HG03520 (cell line): ENCODE results near the gene ARMH1.

Experiments used
- ATAC-seq: cut with Tn5 transposase; IDR thresholded peaks from one replicate; pipeline ENCODE4 v1.9.1; 2021; ENCODE audit warnings: mild to moderate bottlenecking, moderate library complexity; ENCODE audit not compliant: unreplicated experiment

Gene ARMH1

DNA sequence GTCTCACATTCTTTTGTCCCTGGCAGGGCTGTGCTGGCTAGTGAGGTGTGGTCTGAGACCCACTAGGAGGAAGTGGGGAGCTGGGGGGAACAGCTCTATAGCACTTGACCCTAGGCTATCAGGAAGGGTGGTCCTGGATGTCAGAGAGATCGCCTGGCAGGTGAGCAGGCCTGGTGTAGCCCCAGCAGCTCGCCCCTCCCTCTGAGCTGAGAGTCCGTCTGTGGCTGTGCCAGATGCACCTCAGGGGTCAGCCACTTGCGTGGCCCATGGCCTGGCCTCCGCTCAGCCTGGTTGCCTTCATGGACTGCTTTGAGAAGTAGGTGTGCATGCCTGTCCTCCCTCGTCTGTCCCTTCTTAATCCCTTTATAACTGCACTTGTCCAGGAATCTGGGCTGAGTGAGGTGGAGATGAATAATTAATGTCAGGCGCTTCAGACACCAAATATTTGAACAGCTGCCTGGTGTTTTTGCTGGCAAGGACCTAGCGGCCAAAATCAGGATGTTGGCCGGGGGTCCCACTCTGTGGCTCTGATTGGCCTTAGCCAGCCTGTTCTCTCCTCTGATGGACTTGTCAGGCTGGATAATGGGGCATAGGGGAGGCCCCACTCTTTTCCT is 30.7 kb upstream of the ARMH1 start:
- no peak for ATAC-seq

- ATAC-seq, result no peak
These were observed 29.7 kb upstream of the ARMH1 start for GRCh38 chr1:44644806-44645205.

DNA sequence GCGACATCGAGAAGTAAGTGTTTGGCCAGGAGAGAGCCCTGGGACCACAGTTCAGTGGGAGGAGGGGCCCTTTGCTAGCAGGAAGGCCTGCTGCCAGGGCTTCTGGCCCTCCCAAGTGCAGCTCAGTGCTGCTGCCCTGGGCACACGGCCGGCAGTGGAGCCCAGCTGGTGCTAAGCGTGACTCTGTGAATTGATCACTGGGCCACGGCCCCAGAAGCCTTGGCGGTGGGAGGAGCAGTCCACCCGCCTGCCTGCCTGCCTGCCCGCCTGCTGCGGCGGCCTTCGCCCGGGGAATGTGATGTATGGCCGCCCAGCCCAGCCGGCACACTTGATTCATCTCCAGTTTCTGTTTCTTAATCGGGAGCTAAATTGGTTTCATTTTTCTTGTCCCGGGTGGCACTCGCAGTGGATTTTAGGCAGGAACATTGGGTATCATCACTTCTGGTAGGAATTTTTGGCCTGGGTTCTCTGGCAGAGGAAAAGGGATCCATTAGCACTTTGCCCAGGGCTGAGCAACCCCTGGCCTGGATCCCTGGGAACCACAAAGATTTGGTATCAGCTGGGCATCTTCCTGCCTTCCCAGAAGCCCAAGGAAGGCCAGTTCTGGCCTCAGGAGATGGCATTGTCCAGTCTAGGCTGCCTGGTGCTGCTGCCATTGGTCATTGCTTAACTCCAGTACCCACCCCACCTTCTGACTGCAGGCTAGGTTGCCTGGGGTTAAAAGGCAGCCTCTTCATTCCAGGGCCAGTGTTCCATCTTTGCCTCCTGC is 28.9 kb upstream of the ARMH1 start:
- ATAC-seq, result no peak

DNA sequence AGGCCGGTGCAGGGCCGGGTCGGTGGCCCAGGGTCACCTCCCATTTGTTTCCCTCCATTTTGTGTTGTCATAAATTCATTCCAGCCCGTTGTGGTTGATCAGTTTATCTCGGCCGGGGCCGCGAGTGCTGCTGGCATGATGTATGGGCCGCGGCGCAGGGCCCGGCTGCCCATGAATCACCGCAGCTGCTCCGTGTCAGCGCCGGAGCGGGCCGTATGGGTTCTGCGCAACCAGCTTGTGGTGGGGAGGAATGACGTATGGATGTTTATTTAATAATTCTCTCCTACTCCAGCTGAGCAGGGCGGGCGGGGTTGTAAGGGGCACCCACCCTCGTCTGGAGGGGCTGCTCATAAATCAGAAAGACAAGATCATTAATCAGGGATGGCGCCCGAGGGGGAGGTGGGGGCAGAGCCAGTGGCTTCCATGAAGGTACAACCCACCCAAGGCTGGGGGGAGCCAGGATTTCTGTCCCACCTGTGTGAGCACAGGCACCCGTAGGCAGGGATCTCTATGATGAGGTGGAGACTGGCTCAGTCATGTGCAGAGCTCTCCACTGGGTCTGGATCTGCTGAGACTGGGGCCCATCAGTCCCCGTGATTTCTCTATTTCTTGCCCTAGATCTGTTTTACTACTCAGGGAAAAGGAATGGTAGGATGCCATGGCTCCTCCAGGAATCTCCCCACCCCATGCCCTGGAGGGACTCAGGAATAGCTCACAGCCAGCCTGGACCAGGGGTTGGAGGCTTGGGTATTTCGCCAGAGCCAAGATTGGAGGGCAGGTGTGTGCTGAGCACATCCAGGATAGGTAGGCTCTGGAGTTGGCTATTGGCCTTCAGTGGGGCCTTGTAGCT is 28.0 kb upstream of the ARMH1 start:
- ATAC-seq, result no peak

- ATAC-seq, result no peak
These were observed 26.6 kb upstream of the ARMH1 start for GRCh38 chr1:44647896-44648295.

- no peak for ATAC-seq
These were observed 25.8 kb upstream of the ARMH1 start for GRCh38 chr1:44648529-44649250.

DNA sequence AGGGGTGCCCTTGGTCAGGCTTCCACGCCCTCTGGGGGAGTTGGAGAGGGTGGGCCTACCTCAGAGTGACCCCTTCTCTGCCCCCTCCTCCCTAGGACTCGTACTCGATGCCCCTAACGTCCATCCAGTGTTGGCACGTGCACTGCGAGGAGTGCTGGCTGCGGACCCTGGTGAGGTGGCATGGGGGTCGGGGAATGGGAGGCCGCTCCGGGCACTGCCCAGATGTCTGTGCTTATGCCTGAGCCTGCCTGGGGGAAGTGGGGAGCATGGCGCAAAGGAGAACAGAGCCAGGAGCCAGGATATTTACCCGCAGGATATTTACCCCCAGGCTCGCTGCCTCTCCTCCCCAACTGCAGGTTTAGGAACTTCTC is 24.7 kb upstream of the ARMH1 start:
- ATAC-seq, result no peak

DNA sequence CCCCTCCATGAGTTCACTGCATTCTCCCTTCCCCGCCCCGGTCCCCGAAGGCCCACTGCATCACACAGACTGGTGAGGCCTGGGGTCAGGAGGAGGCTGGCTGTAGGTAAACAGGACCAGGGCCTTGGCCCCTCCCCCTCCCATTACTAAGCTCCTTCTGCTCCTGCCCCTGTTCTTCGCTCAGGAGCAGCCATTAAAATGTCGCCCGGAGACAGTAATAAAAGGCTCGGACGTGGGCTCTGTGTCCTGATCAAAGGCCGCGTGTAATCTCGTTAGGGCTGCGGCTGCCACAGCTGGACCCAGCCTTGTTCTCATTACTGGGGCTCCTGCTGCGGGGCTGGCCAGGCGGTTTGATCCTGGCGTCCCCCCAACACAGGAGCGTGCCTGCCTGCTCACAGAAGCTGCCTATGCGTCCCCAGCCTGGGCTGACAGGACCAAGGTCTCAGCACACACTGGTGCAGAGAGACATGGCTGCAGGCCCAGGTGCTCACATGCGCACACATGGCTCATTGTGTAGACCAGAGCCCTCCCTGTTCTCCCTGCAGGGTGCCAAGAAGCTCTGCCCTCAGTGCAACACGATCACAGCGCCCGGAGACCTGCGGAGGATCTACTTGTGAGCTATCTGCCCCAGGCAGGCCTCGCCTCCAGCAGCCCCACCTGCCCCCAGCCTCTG is 24.2 kb upstream of the ARMH1 start:
- ATAC-seq, result no peak

GRCh38 chr1:44651069-44651468 is 23.4 kb upstream of the ARMH1 start:
- ATAC-seq, result no peak

GRCh38 chr1:44652445-44653106 is 21.9 kb upstream of the ARMH1 start:
- no peak for ATAC-seq

GRCh38 chr1:44653107-44653964 is 21.2 kb upstream of the ARMH1 start:
- no peak for ATAC-seq

DNA sequence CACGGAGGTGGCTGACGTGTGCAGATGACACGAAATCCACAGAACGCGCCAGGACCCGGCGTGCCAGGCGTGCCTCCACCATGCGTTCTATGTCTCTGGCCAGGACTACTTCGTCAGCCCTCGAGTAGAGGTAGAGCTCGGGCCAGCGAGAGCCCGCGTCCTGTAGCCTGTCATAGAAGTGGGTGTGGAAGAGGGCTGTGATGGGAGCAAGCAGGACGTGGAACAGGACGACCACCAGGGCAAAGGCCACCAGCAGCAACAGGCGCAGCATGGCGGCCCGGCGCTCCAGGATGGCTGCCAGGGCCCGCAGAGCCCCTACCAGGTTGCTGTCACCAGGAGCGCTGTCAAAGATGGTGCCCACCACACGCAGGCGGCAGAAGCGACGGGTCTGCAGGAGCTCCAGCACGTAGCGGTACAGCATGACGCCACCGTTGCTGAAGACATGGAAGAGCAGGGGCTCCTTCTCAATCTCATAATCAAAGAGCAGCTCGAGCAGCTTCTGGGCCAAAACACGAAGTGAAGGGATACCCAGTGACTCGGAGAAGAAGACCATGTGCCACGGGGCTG is 19.8 kb upstream of the ARMH1 start:
- ATAC-seq, result no peak

DNA sequence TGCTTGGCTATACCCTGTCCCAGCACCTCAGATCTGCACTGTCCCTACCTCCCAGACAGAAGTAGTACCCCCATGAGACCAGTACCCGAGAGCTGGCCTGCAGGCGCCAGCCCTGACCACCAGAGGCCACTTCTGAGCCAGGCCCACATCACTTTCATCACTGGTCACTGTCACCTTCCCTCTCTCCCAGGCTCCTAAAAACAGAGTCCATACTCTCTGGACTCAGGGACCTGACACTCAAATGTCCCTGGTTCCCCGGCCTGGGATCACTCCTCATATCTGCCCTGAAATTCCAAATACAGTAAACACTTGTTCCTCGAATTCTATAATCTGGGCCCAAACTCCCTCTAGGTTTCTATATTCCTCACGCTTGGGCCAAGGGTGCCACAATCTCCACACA is 18.9 kb upstream of the ARMH1 start:
- no peak for ATAC-seq

DNA sequence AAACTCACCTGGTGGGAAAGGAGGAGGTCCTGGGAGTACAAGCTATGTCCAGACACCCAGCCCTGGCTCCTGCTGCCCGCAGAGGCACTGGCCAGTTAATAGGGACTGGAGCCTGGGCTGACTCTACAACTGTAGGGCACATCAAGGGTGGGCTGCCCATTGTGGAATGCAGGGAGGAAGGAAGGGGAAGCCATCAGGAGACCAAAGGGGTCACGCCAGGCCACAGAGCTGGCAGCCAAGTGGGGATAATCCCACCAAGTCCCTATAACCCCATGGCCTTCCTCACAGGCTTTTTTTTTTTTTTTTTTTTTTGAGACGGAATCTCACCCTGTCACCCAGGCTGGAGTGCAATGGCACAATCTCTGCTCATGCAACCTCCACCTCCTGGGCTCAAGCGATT is 14.9 kb upstream of the ARMH1 start:
- no peak for ATAC-seq

DNA sequence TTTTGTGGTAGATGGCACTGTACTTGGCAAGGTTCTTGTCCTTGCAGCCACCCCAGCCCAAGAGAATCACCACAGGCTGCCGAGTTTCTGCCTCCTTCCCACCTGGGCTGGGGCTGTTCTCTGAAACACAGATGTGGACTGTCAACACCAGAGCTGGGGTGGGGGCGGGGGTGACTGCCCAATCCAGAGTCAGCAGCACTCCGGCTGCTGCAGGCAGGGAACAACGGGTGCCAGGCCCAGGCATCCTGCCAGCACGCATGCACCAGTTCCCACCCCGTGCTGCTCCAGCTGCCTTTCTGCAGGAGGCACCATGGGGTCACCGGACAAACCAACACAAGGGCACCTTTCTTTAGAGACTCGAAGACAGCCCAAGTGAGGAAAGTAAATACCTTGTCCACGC is 14.3 kb upstream of the ARMH1 start:
- no peak for ATAC-seq

DNA sequence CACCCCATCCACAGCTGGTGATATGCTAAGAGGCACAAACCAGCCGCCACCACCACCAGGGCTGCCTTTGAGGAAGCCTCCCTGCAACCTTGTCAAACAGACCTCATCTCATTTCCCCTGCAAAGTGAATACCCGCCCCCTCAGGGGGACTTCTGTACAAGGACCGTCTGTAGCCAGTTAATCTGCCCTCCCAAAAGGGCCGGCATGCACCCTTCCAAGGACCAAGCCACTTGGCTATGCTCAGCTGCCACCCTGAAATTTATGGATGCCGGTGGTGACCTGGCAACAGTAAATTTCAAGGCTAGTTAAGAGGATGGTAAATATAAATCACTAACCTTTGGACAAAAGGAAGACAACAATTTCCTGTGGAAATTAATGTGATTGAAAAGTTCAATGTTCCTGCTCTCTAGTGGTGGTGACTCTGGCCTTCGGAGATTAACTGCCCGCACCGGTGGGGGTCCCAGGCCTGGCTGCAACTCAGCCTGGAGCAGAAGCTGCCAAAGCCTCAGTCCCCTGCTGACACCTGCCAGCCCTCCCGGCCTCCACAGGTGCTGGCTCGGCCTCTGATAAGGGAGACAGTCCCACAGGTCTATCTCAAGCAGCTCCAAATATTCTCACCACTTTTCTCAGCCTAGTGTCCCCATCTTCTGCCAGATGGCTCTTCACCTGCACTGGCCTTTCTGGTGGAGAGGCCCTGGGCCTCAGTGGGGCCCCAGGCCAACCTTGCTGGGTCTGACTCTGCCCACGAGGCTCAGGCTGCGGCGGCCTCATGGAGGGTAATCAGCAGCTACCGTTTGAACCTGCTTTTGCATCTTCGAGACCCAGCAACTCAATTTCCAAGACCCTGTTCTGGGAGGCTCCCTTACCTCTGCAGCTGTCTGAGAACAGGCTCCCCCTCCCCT is 12.5 kb upstream of the ARMH1 start:
- no peak for ATAC-seq

DNA sequence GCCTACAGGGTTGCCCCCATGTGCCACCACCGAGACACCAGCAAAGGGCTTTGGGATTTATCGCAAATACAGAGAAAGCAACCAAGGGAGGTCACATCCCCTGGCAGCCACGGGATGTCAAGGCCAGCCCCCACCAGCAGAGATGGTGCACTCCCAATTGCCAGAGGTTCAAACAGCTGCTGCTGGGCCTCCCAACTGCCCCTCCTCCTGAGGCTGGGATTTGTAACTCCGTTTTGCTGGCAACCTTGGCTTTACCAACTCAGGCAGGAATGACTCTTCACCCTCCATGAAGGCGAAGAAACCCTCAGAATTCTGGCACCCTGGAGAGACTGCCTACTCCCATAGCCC is 11.9 kb upstream of the ARMH1 start:
- ATAC-seq, result no peak

DNA sequence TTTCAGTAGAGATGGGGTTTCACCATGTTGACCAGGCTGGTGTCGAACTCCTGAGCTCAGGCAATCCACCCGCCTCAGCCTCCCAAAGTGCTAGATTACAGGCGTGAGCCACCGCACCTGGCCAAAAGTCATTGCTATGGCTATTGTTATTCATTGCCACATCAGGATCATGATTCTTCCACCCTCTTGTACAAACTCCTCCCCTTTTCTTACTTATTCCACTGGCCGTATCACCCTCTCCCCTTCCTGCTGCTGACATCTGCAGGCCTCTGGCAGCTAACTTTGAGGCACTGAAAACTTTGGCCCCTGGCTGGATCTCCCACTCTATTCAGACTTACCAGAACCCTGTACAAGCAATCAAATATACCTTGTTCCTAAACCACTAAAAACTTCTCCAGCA is 11.1 kb upstream of the ARMH1 start:
- ATAC-seq, result no peak
